ENCODE data around the gene OR6S1. TPM values are rescaled to one million over a fixed set of nuclear protein-coding genes. Genes with fewer than 3 reads are reported as not detected.
A peak's percentile ranks its signal among the peaks of the same experiment; 100 is the strongest.

The OR6S1 gene
- total RNA-seq, 1 donor from 2014 or later: not detected

DNA sequence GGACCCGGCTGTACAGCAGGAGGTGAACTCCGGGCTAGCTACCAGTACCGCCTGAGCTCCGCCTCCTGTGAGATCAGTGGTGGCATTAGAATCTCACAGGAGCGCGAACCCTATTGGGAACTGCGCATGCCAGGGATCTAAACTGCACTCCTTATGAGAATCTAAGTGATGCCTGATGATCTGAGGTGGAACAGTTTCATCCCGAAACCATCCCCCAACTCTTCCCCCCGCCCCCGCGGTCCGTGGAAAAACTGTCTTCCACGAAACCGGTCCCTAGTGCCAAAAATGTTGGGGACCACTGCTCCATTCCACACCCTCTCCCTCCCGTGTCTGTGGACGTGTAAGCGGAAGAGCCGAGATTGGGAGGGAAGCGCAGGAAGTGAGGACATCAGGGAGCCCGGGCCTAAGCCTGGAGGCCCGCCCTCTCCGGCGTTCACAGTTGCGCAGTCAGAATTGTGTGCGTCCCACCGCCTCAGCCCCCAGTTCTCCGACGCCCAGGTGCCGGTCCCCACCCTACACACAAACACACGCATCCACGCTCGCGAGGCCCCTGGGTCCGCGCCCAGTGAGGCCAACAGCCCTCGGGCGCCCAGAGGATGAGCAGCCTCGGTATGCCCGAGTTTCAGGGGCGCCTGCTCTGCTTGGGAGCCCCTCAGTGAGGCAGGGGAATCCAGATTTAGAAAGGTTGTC is 41.1 kb upstream of the OR6S1 start:
- H3K4me1 ChIP-seq: peaks cover 30% of the 10 kb centered on the region
- H3K27me3 ChIP-seq: no peaks in the 10 kb centered on the region

DNA sequence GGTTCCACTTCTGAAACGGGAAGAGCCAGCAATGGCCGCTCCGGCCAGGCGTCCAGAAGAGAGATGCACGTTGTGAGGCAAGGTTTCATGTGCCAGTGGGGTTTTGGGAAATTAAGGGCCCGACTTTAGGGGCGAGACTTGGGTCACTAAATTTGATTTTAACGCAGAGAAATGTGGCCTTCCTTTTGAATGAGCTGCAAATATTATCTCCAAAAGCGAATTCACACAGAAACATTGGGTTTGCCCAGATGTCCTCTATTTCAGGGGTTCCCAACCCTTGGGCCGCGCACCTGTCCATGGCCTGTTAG is 40.6 kb upstream of the OR6S1 start:
- intact Hi-C loops (cut with DNase I): loop anchor here (10.0 kb wide), 1 partner anchor 67 kb away; no protein-coding TSS in a partner anchor
- H3K27me3 ChIP-seq: no peaks in the 10 kb centered on the region
- H3K36me3 ChIP-seq: no peaks in the 10 kb centered on the region
- DNase-seq (no peak), ATAC-seq (no peak)
- no peak for TF ChIP-seq CTCF (IDR thresholded peaks at IDR 0.05)
- peak overlapping the region; percentile 73 for H3K4me3 ChIP-seq
- peak overlapping the region; percentile 100 for H3K27ac ChIP-seq
- no peaks in the 10 kb centered on the region for H3K9me3 ChIP-seq
- H3K4me1 ChIP-seq: peaks cover 26% of the 10 kb centered on the region

More for the DNA sequence above, 41.1 kb upstream of the OR6S1 start:
- peak overlapping the region; percentile 100 for H3K27ac ChIP-seq
- TF ChIP-seq CTCF (IDR thresholded peaks at IDR 0.05): no peak
- no peaks in the 10 kb centered on the region for H3K9me3 ChIP-seq
- H3K4me3 ChIP-seq: peak overlapping the region; percentile 73
- DNase-seq (peak; percentile 93), ATAC-seq (peak; percentile 87)
- intact Hi-C loops (cut with DNase I): loop anchor here (10.0 kb wide), 1 partner anchor 68 kb away; no protein-coding TSS in a partner anchor
- H3K36me3 ChIP-seq: no peaks in the 10 kb centered on the region

GRCh38 chr14:20681348-20682126 is 40.0 kb upstream of the OR6S1 start:
- Histone ChIP-seq H3K36me3 (no peaks in the 10 kb centered on the region), H3K4me3 (peak overlapping the region; percentile 73), H3K4me1 (peaks cover 21% of the 10 kb centered on the region), H3K9me3 (no peaks in the 10 kb centered on the region), H3K27ac (peak overlapping the region; percentile 100), H3K27me3 (no peaks in the 10 kb centered on the region)
- intact Hi-C loops (cut with DNase I): loop anchor here (10.0 kb wide), 1 partner anchor 67 kb away; no protein-coding TSS in a partner anchor
- TF ChIP-seq CTCF (IDR thresholded peaks at IDR 0.05): no peak
- DNase-seq: peak; percentile 84
- peak; percentile 44 for ATAC-seq

GRCh38 chr14:20680843-20681347 is 39.4 kb upstream of the OR6S1 start:
- peak overlapping the region; percentile 73 for H3K4me3 ChIP-seq
- H3K27ac ChIP-seq: peak overlapping the region; percentile 100
- DNase-seq (no peak), ATAC-seq (peak; percentile 3)
- no peak for TF ChIP-seq CTCF (IDR thresholded peaks at IDR 0.05)
- H3K4me1 ChIP-seq: peaks cover 21% of the 10 kb centered on the region
- H3K27me3 ChIP-seq: no peaks in the 10 kb centered on the region
- intact Hi-C loops (cut with DNase I): loop anchor here (10.0 kb wide), 1 partner anchor 66 kb away; no protein-coding TSS in a partner anchor
- no peaks in the 10 kb centered on the region for H3K36me3 ChIP-seq
- H3K9me3 ChIP-seq: no peaks in the 10 kb centered on the region

GRCh38 chr14:20680363-20680762 is 38.9 kb upstream of the OR6S1 start:
- H3K27ac ChIP-seq: peak overlapping the region; percentile 100
- H3K4me1 ChIP-seq: peaks cover 19% of the 10 kb centered on the region
- intact Hi-C loops (cut with DNase I): loop anchor here (10.0 kb wide), 1 partner anchor 66 kb away; no protein-coding TSS in a partner anchor
- TF ChIP-seq CTCF (IDR thresholded peaks at IDR 0.05): no peak
- no peaks in the 10 kb centered on the region for H3K27me3 ChIP-seq
- no peaks in the 10 kb centered on the region for H3K36me3 ChIP-seq
- H3K9me3 ChIP-seq: no peaks in the 10 kb centered on the region
- ATAC-seq (no peak), DNase-seq (no peak)
- H3K4me3 ChIP-seq: peak overlapping the region; percentile 73

All from upper lobe of right lung (tissue), 1 donor.